GM18507 (cell line): ENCODE data around the gene ITPR2.

Experiments used
- DNase-seq: peaks from one replicate; pipeline ENCODE4 v3.0.0; 2011; ENCODE audit warnings: low read depth; ENCODE audit not compliant: insufficient read length; ENCODE audit errors: extremely low spot score
- FAIRE-seq: peaks from 2 replicates; lab custom pipeline; 2011; peaks lifted over from hg19 to GRCh38; lab: Jason Lieb, UNC

Gene ITPR2

DNA sequence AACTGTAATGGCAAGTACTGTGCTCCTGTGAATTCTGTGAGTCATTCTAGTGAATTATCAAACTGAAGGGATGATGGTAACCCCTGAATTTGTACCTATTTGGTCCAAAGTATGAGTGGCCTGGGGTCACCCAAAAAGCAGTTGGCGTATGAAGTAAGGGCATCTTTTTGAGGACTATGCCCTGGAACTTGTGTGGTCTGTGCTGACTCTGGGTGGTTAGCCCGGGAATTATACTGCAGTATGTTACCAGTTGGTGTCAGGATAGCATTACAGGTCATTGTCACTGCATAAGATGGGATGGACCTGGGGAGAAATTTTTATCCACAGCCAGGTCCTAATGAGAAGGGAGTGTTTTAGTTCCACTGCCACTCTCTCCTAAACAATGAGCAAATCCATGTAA, 462.9 kb downstream of the ITPR2 start:
- FAIRE-seq (no peak), DNase-seq (no peak)

DNA sequence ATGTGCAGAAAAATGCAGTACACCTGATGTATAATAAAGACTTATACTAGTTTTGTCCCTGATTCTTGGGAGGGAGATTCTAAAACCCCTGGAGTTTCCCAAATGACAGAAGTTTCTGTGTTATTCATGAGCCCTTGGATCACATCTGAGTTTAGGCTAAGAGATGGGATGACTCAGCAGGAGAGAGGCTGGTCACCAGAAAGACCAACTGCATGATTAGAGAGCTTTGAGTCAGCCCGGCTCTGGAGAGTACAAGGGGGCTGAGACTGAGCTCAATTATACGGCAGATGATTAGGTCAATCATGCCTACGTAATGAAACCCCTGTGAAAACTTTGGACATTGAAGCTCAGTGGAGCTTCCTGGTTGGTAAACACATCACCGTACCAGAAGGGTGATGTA, 463.4 kb downstream of the ITPR2 start:
- DNase-seq (no peak), FAIRE-seq (no peak)

DNA sequence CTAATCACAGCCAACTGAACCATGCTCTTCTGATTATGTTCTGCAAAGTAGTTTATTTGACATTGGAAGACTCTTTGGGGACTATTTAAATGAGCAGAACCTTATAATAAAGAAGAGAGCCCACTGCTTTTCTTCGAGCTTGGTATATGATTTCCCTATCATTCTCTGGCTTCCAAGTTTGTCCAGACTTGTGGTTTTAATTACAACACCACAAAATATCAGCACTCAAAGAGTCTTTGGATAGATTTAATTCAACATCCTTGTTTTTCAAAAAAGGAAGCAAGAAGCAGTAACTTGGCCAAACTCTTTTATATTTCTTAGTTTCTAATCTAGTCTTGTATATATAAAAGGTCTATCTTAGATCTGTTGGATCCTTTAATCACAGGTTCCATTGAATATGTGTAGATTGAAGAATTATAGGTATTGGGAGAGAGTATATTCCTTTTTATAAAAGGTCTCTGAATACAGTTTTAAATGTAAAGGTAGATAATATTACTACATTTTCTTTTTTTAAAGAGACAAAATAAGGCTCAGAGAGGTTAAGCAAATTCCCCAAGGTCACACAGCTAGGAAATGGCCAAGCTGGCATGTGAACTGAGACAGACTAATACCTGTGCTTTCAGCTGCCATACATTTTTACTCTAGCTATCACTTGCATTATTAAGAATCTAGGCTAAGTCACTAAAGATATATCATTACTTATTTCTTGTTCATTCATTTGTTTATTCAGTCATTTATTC, 464.8 kb downstream of the ITPR2 start:
- no peak for FAIRE-seq
- DNase-seq: no peak

DNA sequence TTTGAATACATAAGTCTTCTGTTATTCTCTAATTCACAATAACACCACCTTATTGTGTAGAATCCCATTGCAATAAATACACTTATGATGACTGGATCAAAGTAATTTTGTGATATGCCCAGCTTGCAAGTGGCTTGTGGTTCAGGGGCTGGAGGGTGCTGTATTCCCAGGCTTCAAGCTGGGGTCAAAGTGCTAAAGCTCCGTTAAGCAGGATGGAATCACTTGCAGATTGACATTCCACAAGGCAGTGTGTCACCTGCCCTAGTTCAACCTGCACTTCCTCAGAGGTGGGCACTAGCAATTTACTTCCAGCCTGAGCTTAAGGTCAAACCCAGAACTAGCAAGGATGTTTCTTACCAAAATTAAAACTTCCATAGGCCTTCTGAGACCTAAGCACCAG, 471.0 kb downstream of the ITPR2 start:
- DNase-seq (no peak), FAIRE-seq (no peak)

DNA sequence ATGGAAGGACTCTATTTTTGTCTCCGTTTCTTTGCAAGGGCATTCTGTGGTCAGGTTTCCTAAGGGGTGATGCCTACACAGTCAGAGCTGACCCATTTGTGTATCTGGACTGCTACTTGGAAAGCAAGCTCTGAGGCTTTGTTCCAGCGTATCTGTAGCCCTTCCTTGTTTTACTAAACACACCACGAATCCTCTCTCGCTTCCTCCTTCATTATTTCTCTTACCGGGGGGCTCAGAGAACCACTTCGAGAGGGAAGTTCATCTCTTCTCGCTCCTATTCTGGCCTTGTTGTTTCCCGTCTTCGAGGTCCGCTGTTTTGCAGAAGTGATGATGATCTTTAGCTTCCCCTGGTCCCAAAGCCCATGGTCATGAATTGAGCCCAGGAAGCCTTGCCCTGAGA, 472.9 kb downstream of the ITPR2 start:
- FAIRE-seq: no peak
- DNase-seq: no peak

DNA sequence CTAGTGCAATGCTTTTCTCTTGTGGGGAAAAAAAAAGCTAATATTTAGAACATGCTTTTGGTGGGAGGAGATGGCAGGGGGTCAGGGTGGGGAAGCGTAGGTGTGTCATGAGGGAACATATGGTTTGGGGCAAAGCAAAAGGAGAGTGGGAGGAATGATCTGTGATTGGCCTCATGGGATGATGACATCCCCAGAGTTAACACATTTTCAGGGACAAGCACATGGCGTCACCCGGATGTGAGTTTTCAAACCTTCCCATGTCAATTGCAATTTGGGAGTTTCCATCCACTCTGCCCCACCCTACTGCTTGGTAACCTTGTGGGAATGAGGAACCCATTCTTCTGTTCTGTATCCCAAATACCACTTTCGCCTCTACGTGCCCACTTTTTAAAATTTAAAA, 473.4 kb downstream of the ITPR2 start:
- no peak for DNase-seq
- FAIRE-seq: no peak

DNA sequence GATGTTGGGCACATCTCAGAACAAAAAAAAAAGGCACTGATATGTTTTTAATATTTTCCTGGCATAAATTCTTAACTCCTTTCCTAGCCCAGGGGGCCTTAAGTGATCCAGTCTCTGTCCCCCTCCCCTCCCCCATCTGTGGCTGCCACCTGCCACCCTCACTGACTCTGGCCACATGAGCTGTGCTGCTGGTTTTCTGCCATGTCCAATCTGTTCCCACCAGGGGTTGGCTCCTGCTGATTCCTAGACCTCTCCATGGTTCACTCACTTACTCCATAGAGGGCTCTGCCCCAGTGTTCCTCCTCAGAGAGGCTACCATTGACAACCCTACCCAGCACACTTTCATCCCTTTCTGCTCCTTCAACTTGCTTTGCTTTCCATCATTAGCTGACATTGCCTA, 474.3 kb downstream of the ITPR2 start:
- DNase-seq (no peak), FAIRE-seq (no peak)

DNA sequence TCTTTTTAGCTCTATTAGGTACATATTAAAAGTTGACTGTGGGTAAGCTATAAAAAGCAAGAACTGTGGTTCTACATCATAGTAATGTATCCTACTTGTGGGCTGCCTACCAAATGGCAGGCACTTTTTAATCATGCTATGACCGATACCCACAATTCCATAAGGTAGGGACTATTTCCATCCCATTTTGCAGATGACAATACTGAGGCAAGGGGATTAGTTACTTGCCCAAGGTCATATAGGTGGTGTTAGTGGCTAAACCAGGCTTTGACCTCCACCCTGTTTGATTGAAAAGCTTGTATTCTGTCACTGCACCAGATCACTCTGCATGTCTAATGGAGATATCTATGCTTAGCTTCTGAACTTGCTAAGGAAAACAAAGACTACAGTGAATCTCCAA, 485.7 kb downstream of the ITPR2 start:
- no peak for FAIRE-seq
- no peak for DNase-seq

DNA sequence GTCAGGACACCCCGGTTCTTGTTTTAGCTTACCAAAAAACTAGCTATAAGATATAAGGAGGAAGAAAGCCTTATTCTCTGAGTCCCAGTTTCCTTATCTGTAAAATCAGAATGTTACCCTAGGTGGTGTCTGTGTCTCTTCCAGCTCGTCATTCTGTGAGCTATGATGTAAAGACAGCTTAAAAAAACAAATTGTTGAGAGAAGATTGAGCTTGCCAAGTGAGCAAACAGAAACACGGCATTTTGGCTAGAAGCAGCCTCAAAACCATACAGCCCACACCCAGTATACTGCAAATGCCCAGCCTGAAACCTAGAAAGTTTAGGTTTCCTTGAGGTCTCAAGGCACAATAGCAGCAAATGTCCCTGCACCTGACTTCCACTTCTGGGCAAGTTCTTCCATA, 486.3 kb downstream of the ITPR2 start:
- FAIRE-seq (no peak), DNase-seq (no peak)

DNA sequence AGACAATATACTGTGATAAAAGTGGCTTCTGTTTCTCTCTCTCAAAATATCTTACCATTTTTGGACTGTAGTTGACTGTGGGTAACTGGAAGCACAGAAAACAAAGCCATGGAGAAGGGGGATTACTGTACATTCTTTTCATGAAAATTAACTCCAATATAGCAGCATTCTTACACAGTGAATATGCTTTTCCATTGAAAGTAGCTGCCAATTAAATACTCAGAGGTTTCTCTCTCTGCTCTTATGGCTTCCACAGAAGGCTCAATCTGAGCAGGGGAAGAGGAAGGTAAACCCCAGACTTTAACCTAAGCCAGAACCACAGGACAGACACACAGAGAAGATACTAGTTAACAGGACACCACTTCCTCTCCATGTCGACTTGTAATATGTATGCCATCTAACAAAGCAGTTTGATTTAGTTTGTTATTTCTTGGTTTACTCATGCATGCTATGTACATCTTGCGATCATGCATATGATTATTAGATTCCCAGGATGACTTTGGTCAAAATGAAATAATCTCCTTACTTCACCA, 487.5 kb downstream of the ITPR2 start:
- no peak for FAIRE-seq

DNA sequence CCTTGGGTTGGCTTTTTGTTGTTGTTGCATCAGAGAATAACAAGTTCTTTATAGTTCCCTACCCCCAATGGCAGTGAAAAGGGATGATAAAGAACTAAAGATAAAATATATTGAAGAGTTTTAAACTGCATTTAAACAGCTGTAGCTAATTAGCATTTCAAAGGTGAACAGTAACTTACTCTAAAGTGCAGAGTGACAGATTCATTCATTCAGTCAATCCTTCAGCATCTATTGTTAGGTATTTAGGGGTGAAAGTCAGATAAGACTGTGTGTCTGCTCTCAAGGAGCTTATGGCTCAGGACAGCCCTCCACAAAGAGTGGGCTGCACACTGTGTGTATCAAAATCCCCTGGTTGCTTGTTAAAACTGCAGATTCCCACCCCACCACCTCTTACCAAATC, 491.5 kb downstream of the ITPR2 start:
- no peak for FAIRE-seq
- no peak for DNase-seq

More for the DNA sequence above, 487.5 kb downstream of the ITPR2 start:
- DNase-seq: no peak

DNA sequence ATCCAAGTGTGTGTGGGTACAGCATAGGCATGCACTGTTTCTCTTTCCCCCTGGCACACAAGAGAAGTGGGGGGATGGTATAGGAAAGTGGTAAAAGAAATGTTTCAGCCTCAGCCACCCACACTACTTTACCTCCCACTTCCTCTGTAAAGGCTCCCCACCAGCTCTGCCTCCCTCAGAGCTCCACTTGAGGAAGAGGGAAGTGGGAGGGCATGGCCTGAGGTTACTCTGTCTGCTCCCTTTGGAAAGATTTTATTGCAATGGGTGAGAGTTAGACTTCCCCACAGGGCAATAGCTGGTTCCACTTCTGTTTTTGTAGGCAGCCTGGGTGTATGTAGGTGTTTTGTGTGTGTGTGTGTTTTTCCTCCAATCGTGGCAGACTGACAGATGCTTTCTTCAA, 492.3 kb downstream of the ITPR2 start:
- no peak for DNase-seq
- FAIRE-seq: peak; percentile 88

DNA sequence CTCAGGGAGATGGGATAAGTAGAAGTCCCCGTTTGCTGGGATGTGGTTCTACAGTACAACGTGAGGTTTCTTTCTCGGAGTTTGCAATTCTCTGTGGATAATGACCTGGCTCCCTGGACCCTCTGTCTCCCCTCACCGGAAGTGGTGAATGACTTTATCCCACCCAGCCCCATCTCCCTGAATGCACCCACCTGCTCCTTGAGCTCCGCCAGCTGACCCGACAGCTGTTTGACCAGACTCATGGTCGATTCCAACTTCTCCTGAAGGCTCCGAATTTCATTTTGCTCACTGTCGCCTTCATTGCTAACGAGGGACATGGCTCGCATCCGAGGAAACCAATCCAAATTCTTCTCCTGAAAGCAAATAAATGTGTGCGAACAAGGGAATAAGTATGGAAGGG, 493.0 kb downstream of the ITPR2 start:
- no peak for DNase-seq
- no peak for FAIRE-seq

DNA sequence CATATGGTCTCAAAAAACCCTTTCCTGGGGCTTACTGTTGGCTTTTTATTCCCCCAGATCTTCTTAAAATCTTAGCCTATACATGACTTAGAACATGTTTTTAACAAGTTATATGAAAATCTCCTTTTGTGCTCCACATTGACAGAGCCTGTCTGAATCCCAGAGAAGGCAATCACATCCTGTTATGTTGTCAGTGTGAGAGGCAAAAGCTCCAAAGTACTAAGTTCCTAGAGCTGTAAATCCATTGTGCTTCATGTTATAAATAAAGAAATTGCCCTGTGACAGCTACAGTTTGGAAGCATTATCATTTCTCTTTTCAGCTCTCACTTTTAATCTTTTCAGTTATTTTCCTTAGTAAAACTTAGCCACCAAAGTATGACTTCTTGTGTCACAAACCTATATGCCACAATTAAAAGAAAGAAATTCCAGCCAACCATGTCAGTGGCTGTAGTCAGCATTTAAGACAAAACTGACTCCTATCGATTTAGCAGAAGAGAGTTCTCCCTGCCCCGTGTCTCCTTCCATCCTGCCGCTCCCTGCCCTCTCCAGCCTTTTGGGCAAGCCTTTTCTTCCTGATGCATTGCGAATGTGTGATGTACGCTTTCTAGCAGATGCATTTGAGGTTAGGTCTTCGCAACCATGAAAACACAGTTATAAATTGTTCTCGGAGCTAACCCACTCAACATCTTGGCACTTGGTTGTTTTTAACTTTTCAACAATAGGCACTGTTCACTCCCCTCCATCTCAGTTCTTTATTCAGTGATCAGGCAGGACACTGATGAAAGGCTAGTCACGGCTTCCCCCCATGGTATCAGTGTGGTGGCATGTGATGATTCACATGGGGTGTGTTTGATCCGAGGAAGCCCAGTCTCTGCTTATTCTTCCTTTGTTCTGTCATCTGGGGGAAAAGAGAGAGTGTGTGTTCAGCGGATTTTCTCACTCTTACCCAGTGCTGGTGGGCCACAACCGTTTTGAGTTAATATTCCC, 494.1 kb downstream of the ITPR2 start:
- FAIRE-seq (no peak), DNase-seq (no peak)

DNA sequence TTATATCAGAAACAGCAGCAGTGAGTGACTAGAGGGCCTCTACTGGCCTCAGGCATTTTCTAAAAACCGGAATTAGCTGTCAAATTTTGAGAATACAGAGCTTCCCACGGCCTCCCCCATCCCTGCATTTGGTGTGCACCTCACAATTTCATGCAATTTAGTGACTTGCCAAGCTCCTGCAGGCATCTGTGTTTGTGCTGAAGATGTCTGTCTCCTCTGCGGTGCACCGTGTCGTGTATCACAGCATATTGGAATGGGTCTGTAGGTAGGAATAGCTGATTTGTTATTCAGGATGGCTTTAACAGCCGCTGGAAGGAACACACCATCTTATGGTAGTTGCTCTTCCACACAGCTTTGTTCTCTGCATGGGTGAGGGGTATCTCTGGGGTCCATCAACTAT, 497.3 kb downstream of the ITPR2 start:
- no peak for FAIRE-seq
- DNase-seq: no peak

DNA sequence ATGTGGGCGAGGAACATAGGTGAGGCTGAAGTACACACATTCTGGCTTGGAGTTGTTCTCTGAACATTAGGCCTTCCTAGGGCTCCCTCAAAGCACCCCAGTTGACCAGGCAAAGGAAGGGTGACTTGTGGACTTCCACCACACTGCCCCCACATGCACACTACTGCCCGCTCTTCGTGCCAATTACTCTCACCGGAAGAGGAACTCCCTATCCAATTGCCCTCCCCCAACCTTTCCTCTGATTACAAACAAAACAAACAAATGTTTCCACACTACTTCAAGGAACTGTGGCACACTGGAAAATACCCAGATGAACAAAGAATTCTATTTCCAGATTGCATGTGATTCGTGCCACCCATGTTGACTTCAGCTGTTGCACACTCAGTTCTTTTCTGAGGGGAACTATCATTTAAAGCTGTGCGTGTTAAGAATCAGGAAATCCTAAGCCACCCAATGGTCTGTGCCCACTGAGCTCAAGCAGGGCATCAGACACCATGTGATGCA, 498.3 kb downstream of the ITPR2 start:
- no peak for DNase-seq
- FAIRE-seq: no peak

DNA sequence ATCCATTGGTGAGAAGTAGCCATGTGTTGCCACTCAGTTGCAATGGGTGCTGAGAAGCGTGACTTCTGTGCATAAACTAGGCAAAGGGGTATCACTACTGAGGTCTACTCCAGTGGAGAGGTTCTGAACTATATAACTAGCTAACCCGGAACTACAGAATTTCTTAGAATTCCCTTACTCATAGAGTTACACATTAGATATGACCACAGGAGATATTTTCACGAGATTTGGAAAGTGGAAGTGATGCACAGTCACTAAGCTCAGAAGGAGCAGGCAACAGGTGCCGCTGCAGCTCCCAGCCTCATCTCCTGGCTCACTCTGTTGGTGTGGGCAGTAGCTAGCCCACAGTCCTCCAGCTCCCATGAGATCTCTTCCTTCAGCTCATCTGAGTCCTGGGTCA, 501.0 kb downstream of the ITPR2 start:
- FAIRE-seq (no peak), DNase-seq (no peak)

DNA sequence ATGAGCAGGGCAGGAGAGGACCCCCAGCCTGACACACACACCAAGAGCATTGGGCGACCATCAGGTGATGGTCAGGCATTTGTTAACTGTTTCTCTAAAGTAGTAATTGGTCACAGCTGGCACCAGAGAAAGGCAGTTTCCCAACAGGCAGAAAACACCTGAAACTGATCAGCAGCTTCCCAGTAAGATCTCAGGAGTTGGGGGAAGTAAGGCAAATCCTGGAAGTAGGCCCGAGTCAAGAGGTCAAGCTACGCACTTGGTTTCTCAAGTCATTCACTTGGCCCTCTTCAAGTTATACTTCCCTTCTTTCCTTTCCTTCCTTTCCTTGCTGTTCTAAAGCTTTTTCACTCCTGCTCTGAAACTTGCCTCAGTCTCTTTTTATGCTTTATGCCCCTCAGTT, 501.9 kb downstream of the ITPR2 start:
- DNase-seq (no peak), FAIRE-seq (no peak)

DNA sequence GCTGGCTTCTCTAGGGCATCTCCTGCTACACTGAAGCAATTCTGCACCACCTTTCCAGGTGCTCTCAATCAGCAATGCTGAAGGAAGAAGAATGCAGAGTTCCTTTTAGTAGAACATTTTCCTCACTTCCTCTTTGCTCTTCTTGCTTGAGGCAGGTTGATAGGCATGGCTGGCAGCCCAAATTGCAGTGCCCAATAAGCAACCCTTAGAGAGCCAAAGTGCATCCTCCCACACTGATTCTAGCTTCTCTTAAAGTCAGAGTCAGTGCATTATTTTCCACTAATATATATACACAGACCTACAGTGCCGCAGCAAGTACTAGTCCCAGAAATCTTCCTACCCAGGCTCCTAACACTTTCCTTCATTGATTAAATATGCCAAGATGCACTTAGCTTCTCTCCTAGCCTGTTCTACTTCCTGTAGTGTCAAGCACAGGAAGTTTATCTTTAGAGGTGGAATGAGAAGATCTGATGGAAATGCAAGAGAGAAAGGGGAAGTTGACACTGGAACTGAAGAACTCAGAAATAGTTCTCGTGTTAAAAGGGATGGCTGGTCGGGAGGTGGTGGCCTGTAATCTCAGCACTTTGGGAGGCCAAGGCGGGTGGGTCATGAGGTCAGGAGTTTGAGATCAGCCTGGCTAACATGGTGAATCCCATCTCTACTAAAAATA, 504.9 kb downstream of the ITPR2 start:
- DNase-seq (no peak), FAIRE-seq (peak; percentile 51)

DNA sequence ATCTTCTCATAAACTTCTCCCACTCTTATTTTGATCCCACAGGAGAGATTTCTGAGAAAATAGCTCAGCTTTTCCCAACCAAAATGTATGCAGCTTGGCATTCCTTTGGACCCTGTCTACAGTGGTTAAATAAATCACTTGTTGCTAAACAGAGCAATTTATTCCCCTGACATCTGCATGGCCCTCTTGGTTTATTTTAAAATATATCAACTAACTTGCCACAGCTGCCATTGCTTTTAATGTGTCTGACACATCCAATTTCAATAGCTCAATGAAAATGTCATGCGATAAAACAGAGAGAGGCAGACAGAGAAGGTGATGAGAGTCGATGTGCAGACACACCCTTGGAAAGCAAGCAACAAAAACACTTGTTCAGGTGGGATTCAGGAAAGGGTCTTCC, 509.3 kb downstream of the ITPR2 start:
- FAIRE-seq: no peak

More for the DNA sequence above, 509.3 kb downstream of the ITPR2 start:
- no peak for DNase-seq
